Hepatocyte (in vitro differentiated cells): Measurements from ENCODE around the gene ST3GAL4. TPM values are rescaled to one million over a fixed set of nuclear protein-coding genes. Genes with fewer than 3 reads are reported as not detected.
A peak's percentile ranks its signal among the peaks of the same experiment; 100 is the strongest.

Source experiments
- DNase-seq: peaks from one replicate; pipeline ENCODE4 v3.0.0-alpha.2; 2016; ENCODE audit warnings: low spot score
- H2AFZ ChIP-seq: fragments of 200-600 bp; sonication (generic); 2 replicates; pipeline ENCODE4 v1.6.0; 2016; ENCODE audit warnings: antibody characterized with exemption, mild to moderate bottlenecking
- H3K27ac ChIP-seq: fragments of 200-600 bp; sonication (generic); 2 replicates; pipeline ENCODE4 v1.5.1; 2016; ENCODE audit warnings: mild to moderate bottlenecking
- H3K27me3 ChIP-seq: fragments of 200-600 bp; sonication (generic); 2 replicates; pipeline ENCODE4 v1.6.1; 2016
- H3K36me3 ChIP-seq: fragments of 200-600 bp; sonication (generic); replicated peaks from 2 replicates; pipeline ENCODE4 v1.5.1; 2016; ENCODE audit warnings: low read depth; ENCODE audit not compliant: insufficient read depth
- H3K4me1 ChIP-seq: fragments of 200-600 bp; sonication (generic); 2 replicates; pipeline ENCODE4 v1.5.1; 2016; ENCODE audit warnings: mild to moderate bottlenecking, moderate library complexity; ENCODE audit not compliant: insufficient read depth
- H3K4me2 ChIP-seq: fragments of 200-600 bp; sonication (generic); 2 replicates; pipeline ENCODE4 v1.6.0; 2016
- H3K4me3 ChIP-seq: fragments of 200-600 bp; sonication (generic); 2 replicates; pipeline ENCODE4 v1.5.1; 2016; ENCODE audit warnings: mild to moderate bottlenecking
- H3K79me2 ChIP-seq: fragments of 200-600 bp; sonication (generic); 2 replicates; pipeline ENCODE4 v1.6.0; 2017; ENCODE audit warnings: mild to moderate bottlenecking
- H3K9me2 ChIP-seq: fragments of 200-600 bp; sonication (generic); replicated peaks from 2 replicates; pipeline ENCODE4 v1.6.0; 2017; ENCODE audit warnings: mild to moderate bottlenecking; ENCODE audit not compliant: insufficient read depth
- H3K9me3 ChIP-seq: fragments of 200-600 bp; sonication (generic); 2 replicates; pipeline ENCODE4 v1.5.1; 2016; ENCODE audit warnings: low read depth, mild to moderate bottlenecking
- H4K20me1 ChIP-seq: fragments of 200-600 bp; sonication (generic); 2 replicates; pipeline ENCODE4 v1.6.0; 2016; ENCODE audit warnings: mild to moderate bottlenecking; ENCODE audit not compliant: insufficient read depth, poor library complexity, severe bottlenecking
- EZH2 ChIP-seq: fragments of 200-600 bp; sonication (generic); IDR thresholded peaks from 2 replicates; pipeline ENCODE4 v1.6.1; 2016; ENCODE audit warnings: antibody characterized with exemption, mild to moderate bottlenecking, borderline replicate concordance
- EZH2phosphoT487 ChIP-seq: fragments of 200-600 bp; sonication (generic); IDR thresholded peaks from one replicate; pipeline ENCODE4 v1.6.1; 2018; ENCODE audit warnings: antibody characterized with exemption, mild to moderate bottlenecking, low read depth, moderate library complexity; ENCODE audit not compliant: unreplicated experiment, severe bottlenecking
- WGBS: methylation state at CpG from one replicate; pipeline ENCODE4 v1.1.6; 2016; ENCODE audit warnings: low lambda C conversion rate; ENCODE audit errors: missing lambda C conversion rate; 5-methylcytosine and 5-hydroxymethylcytosine counted together
- polyA plus RNA-seq: library from polyadenylated mRNA; unstranded; fragments of >200 nt; fragmentation: Nextera tagmentation; extraction: Ambion mirVana; gene quantifications from 2 replicates; pipeline ENCODE4 v1.2.1, GENCODE V29; 2016
- total RNA-seq: library from RNA; depleted of rRNA; stranded (reverse); fragments of >200 nt; gene quantifications from 2 replicates; pipeline ENCODE4 v1.2.3, GENCODE V29; 2014
- TF ChIP-seq, protein P1 (sequence below): fragments of 200-600 bp; sonication (generic); IDR thresholded peaks from 2 replicates; pipeline ENCODE4 v1.5.1; 2016; ENCODE audit warnings: antibody characterized with exemption, mild to moderate bottlenecking; ENCODE audit not compliant: poor library complexity

The ST3GAL4 gene
- total and polyA plus RNA-seq, 2 experiments from 2014 or later, result 31.0 to 31.5 TPM

GRCh38 chr11:126338346-126339055, 17.0 kb upstream of the ST3GAL4 start:
- Histone ChIP-seq H3K9me3 (no peaks in the 10 kb centered on the region), H3K9me2 (no peaks in the 10 kb centered on the region), H4K20me1 (no peaks in the 10 kb centered on the region), H3K27me3 (no peaks in the 10 kb centered on the region), H3K4me3 (no peak overlapping the region), H3K79me2 (no peaks in the 10 kb centered on the region), H3K27ac (no peak overlapping the region), H3K4me2 (no peak overlapping the region), H3K36me3 (no peaks in the 10 kb centered on the region), H3K4me1 (peaks cover 34% of the 10 kb centered on the region), H2AFZ (no peak overlapping the region)
- DNase-seq, result no peak
- TF ChIP-seq EZH2 (no peak), EZH2phosphoT487 (no peak)
- TF ChIP-seq, protein P1, sequence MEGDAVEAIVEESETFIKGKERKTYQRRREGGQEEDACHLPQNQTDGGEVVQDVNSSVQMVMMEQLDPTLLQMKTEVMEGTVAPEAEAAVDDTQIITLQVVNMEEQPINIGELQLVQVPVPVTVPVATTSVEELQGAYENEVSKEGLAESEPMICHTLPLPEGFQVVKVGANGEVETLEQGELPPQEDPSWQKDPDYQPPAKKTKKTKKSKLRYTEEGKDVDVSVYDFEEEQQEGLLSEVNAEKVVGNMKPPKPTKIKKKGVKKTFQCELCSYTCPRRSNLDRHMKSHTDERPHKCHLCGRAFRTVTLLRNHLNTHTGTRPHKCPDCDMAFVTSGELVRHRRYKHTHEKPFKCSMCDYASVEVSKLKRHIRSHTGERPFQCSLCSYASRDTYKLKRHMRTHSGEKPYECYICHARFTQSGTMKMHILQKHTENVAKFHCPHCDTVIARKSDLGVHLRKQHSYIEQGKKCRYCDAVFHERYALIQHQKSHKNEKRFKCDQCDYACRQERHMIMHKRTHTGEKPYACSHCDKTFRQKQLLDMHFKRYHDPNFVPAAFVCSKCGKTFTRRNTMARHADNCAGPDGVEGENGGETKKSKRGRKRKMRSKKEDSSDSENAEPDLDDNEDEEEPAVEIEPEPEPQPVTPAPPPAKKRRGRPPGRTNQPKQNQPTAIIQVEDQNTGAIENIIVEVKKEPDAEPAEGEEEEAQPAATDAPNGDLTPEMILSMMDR, result no peak
- over 99% methylated on average over 7 of the region's 7 CpGs for WGBS

DNA sequence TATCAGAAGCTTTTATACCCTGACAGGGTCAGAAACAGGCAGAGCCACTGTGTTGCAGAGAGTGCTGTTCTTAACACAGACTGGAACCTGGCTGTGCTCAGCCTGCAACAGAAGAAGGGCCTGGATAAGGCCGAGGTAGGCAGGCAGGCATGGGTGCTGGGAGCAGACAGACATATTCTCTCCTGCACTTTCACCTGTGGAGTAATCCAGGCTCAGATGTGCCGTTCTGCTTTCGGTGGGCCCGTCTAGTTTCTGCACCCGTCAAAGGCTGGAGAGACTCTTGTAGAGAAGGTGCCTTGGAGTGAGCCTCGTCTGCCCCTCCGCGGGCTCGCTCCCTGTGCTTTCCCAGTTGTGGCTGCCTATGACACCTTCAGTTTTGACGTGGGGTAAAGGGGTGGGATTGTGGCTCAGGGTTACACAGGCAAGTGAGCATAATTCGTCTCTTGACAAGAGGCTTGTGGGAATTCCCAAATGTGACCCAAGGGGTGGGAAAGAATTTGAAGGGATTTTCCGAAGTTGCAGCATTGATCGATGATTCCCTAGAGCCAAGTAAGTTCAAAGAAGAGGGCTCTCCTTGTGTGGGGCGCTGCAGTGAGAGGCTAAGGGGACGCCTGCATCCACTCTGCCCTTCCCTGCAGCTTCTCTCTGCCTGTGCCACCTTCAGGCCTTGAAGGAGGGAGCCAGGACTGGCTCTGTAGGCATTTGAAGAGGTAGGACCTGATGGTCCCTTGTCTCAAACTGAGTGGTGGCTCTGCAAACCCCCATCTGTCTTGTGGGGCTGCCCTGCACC, 16.2 kb upstream of the ST3GAL4 start:
- Histone ChIP-seq H3K4me3 (no peak overlapping the region), H2AFZ (no peak overlapping the region), H3K36me3 (no peaks in the 10 kb centered on the region), H3K4me1 (peaks cover 34% of the 10 kb centered on the region), H3K27me3 (no peaks in the 10 kb centered on the region), H3K4me2 (no peak overlapping the region), H3K9me3 (no peaks in the 10 kb centered on the region), H3K9me2 (no peaks in the 10 kb centered on the region), H3K27ac (no peak overlapping the region), H3K79me2 (no peaks in the 10 kb centered on the region), H4K20me1 (no peaks in the 10 kb centered on the region)
- TF ChIP-seq EZH2phosphoT487, result no peak
- TF ChIP-seq, protein P1, result no peak
- no peak for TF ChIP-seq EZH2
- 95% methylated on average over 15 of the region's 15 CpGs for WGBS
- no peak for DNase-seq

DNA sequence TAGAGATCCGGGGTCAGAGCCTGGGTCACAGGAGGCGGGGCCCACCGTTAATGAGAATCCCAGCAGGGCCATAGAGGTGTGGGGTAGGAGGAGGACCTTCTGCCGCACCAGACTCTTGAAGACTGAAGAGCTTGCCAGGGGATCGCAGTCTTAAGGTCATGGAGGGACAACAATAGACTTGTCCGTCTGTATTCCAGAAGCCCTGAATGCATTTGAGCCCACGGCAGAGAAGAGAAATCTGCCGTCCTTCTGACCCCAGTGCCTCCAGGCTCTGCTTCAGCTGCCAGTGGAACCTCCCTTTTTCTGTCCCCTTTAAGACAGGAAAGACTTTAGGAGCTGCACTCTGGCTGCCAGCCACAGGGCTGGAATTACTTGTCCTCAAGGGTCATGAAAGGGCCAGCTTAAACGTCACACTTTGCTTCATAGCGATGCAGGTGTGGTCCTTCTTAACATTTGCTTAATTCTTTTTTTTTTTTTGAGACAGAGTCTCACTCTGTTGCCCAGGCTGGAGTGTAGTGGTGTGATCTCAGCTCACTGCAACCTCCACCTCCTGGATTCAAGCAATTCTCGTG, 15.5 kb upstream of the ST3GAL4 start:
- peaks cover 34% of the 10 kb centered on the region for H3K4me1 ChIP-seq
- H2AFZ ChIP-seq, result no peak overlapping the region
- no peak overlapping the region for H3K4me2 ChIP-seq
- no peaks in the 10 kb centered on the region for H3K27me3 ChIP-seq
- WGBS, result 73% methylated on average over 11 of the region's 11 CpGs
- no peaks in the 10 kb centered on the region for H3K9me3 ChIP-seq
- H4K20me1 ChIP-seq, result no peaks in the 10 kb centered on the region
- H3K36me3 ChIP-seq, result no peaks in the 10 kb centered on the region
- no peaks in the 10 kb centered on the region for H3K79me2 ChIP-seq
- no peak for TF ChIP-seq EZH2
- no peak for TF ChIP-seq EZH2phosphoT487
- TF ChIP-seq, protein P1, result no peak
- H3K4me3 ChIP-seq, result no peak overlapping the region
- DNase-seq, result no peak
- peak overlapping the region; percentile 8 for H3K27ac ChIP-seq
- H3K9me2 ChIP-seq, result no peaks in the 10 kb centered on the region
